ENCODE measurements around the gene HPGD. TPM values are rescaled to one million over a fixed set of nuclear protein-coding genes. Genes with fewer than 3 reads are reported as not detected.

HPGD gene
- 1 to 10 TPM; 2.3 to 7.9 (median 5.6) TPM for polyA plus RNA-seq

DNA sequence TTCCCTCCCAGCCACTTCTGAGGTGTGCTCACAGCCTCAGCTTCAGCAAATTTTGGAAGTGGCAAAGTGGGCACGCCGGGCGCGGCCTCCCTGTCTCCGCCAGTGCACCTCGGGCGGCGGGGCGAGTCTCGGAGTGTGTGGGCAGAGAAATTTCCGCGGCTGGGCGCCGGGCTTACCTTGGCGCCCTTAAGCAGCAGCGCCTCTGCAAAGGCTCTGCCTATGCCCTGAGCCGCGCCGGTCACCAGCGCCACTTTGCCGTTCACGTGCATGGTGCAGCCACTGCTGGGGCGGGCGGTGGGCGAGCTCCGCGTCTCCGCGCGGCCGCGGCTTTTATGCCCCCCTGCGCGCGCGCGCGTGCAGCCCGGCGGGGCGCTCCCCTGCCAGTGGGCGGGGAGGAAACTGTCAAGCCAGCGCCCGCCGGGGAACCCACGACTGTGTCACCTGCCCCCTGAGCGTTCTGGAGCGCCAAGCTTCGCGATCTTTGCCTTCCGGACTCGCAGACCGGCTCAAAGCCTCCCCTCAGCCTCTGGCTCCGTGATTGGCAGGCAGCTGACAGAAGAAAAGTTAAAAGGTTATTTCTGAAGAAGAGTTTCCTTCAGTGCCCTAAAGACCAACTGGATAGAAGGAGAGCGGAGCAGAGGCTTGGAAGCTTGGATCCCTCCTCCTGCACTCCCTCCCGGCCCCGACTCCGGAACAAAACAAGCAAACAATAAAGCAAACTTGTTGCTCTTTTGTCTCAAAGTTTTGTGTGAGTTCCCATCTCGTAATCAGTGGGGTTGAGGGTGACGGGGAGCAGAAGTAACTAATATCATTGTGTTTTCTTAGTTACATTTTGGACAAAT is at the start of gene HPGD:
Gene HPGD (minus strand): TSS at position 306 of the 842 bp plus-strand sequence. CDS start 37 bp downstream, at position 269.
- Mint-ChIP-seq H3K9me3 (no peaks in the 10 kb centered on the region), H3K4me3 (peak within 1 kb of the TSS; percentile 86 to 94 (median 89)), H3K27ac (peak within 1 kb of the TSS in 5 of 6 donors; percentile 68 to 94 (median 89)), H3K4me1 (peaks cover 37% of the 10 kb centered on the region in 2 donors), H3K27me3 (ENCODE audit: low read depth in 3 of 3) (peaks cover 3 to 7% (median 5%) of the 10 kb centered on the region in 3 donors), H3K36me3 (no peaks in the 10 kb centered on the region)
- DNase-seq: peak; percentile 56 to 82 (median 70)

GRCh38 chr4:174564529-174564928 is 42.2 kb upstream of the HPGD start:
- no peak for DNase-seq
- no peaks in the 10 kb centered on the region for H3K9me3 Mint-ChIP-seq
- no peak overlapping the region for H3K27ac Mint-ChIP-seq
- no peaks in the 10 kb centered on the region for H3K36me3 Mint-ChIP-seq
- H3K27me3 Mint-ChIP-seq (ENCODE audit: low read depth in 3 of 3): peaks cover 2 to 8% (median 3%) of the 10 kb centered on the region in 3 donors
- no peaks in the 10 kb centered on the region for H3K4me1 Mint-ChIP-seq
- no peak overlapping the region for H3K4me3 Mint-ChIP-seq

DNA sequence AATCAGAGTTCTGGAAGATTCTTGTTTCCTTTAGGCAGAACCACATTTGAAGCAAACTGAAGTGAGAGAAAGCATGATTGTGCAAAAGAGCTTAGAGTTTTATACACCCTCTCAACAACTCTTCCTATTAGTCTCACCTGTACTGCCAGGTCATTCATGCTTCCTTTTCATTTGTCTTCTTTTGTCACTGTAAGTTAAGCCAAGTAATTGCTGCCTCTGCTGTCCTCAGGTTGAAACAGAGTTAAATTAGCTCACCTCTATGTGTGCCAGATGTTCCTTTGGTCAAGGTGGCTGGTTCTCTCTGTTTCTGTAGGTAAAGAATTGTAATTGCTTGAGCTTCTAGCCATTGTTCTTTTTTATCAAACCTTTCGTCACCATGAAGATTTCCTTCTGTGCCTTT is 41.1 kb upstream of the HPGD start:
- H3K9me3 Mint-ChIP-seq: no peaks in the 10 kb centered on the region
- H3K27me3 Mint-ChIP-seq (ENCODE audit: low read depth in 3 of 3): peaks cover 2 to 8% (median 3%) of the 10 kb centered on the region in 3 donors
- no peak for DNase-seq
- H3K4me3 Mint-ChIP-seq: no peak overlapping the region
- H3K36me3 Mint-ChIP-seq: no peaks in the 10 kb centered on the region
- no peaks in the 10 kb centered on the region for H3K4me1 Mint-ChIP-seq
- no peak overlapping the region for H3K27ac Mint-ChIP-seq

GRCh38 chr4:174561560-174561959 is 39.3 kb upstream of the HPGD start:
- no peaks in the 10 kb centered on the region for H3K4me1 Mint-ChIP-seq

GRCh38 chr4:174559894-174560293 is 37.6 kb upstream of the HPGD start:
- no peaks in the 10 kb centered on the region for H3K9me3 Mint-ChIP-seq
- no peaks in the 10 kb centered on the region for H3K36me3 Mint-ChIP-seq
- no peaks in the 10 kb centered on the region for H3K4me1 Mint-ChIP-seq
- no peak overlapping the region for H3K4me3 Mint-ChIP-seq
- no peak for DNase-seq
- no peak overlapping the region for H3K27ac Mint-ChIP-seq
- H3K27me3 Mint-ChIP-seq (ENCODE audit: low read depth in 3 of 3): peaks cover 2 to 5% (median 3%) of the 10 kb centered on the region in 3 donors

More at GRCh38 chr4:174561560-174561959, 39.3 kb upstream of the HPGD start:
- Mint-ChIP-seq H3K4me3 (no peak overlapping the region), H3K27ac (no peak overlapping the region), H3K36me3 (no peaks in the 10 kb centered on the region), H3K27me3 (ENCODE audit: low read depth in 3 of 3) (peaks cover 2 to 6% (median 3%) of the 10 kb centered on the region in 3 donors), H3K9me3 (no peaks in the 10 kb centered on the region)
- DNase-seq: no peak

DNA sequence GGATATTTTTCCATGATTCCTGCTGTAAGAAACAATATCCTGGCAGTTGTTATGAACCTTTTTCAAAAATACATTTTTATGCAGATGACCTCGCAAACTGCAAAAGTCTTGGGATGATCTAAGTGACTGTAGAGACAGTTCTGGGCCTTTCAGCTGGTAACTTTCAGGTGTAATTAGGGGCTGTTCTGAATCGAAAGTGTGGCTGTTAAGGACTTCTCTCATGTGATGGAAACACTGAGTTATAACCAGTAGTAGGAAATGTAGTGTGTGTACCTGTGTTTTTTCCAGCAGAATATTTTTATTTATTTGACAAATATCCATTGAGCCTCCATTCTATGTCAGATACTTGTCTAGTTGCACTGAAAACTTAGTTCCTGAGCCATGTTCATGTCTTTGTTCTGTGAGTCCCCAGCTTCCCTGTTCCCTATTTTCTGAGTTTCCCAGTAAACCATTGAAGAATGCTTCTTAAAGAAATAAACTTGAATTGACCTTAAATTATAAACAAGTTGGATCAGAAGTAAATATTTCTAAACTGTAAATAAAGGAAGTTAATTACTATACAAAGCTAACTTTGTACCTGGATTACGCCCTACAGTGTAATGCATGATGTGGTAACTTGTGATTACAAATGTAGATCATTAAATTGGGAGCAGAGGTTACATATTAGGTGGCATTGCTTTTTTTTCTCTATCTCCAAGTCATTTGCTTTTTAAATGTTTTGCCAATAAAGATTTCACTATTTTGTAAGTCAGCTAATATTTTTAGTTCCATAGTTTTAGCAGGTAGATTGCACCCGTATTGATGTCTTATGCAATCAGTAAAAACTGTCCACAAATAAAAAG is 33.7 kb upstream of the HPGD start:
- H3K36me3 Mint-ChIP-seq: no peaks in the 10 kb centered on the region
- no peak overlapping the region for H3K27ac Mint-ChIP-seq
- peaks cover 0 to 8% (median 0%) of the 10 kb centered on the region in 6 donors for H3K9me3 Mint-ChIP-seq
- H3K4me1 Mint-ChIP-seq: no peaks in the 10 kb centered on the region
- H3K4me3 Mint-ChIP-seq: no peak overlapping the region
- no peak for DNase-seq
- H3K27me3 Mint-ChIP-seq (ENCODE audit: low read depth in 3 of 3): no peaks in the 10 kb centered on the region

DNA sequence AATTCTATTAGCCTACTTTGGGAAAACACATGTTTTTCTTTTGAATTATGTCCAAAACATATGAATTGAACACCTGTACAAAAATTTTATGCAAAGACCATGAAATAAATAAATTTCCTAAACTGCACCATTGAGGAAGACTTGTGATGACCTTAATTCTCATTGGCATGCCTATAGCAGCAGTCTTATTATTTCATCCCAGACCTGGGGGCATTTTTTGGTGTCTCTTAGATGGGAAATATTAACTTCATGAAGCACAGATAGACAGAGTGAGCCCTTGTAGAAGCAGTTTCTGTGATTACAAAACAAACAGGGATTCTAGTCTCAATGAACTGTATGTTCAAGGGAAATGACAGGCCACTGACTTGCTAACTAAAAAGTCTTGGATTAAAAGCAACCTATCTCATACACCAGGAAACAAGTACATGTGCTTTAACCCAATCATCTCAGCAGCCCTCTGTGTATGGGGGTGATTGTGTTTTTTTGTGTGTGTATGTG is 32.0 kb upstream of the HPGD start:
- DNase-seq: no peak
- Mint-ChIP-seq H3K9me3 (peaks cover 0 to 9% (median 0%) of the 10 kb centered on the region in 6 donors), H3K4me1 (no peaks in the 10 kb centered on the region), H3K36me3 (no peaks in the 10 kb centered on the region), H3K4me3 (no peak overlapping the region), H3K27me3 (ENCODE audit: low read depth in 3 of 3) (no peaks in the 10 kb centered on the region), H3K27ac (no peak overlapping the region)

DNA sequence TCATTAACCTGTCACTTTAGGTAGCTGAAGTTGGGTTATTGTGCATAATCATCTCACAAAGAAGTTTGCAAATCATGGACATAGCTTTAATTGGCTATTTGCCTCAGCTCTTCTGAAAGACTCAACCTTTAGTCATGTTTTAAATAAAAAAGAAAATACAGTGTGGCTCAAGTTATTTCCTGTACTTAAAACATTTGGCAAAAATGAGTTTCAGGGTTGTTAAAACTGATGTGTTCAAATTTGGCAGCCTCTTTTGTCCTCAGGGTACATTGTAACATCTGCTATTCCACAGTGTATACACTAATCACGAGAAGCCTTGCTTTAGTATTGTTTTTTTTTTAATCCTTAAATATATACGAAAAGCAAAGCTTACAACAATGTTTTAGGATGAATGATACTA is 31.5 kb upstream of the HPGD start:
- Mint-ChIP-seq H3K27ac (no peak overlapping the region), H3K27me3 (ENCODE audit: low read depth in 3 of 3) (no peaks in the 10 kb centered on the region), H3K36me3 (no peaks in the 10 kb centered on the region), H3K9me3 (peaks cover 0 to 9% (median 0%) of the 10 kb centered on the region in 6 donors), H3K4me1 (no peaks in the 10 kb centered on the region), H3K4me3 (no peak overlapping the region)
- no peak for DNase-seq

GRCh38 chr4:174553031-174553430 is 30.7 kb upstream of the HPGD start:
- DNase-seq: no peak
- Mint-ChIP-seq H3K9me3 (peaks cover 0 to 9% (median under 1%) of the 10 kb centered on the region in 6 donors), H3K4me3 (no peak overlapping the region), H3K36me3 (no peaks in the 10 kb centered on the region), H3K27ac (no peak overlapping the region), H3K4me1 (no peaks in the 10 kb centered on the region), H3K27me3 (ENCODE audit: low read depth in 3 of 3) (peaks cover 0 to 1% (median 0%) of the 10 kb centered on the region in 3 donors)

- Mint-ChIP-seq H3K4me1 (no peaks in the 10 kb centered on the region), H3K4me3 (no peak overlapping the region), H3K36me3 (no peaks in the 10 kb centered on the region), H3K27ac (no peak overlapping the region), H3K27me3 (ENCODE audit: low read depth in 3 of 3) (peaks cover 0 to 3% (median 0%) of the 10 kb centered on the region in 3 donors), H3K9me3 (peaks cover 0 to 9% (median under 1%) of the 10 kb centered on the region in 6 donors)
- no peak for DNase-seq
Measured at GRCh38 chr4:174550541-174550940, 28.3 kb upstream of the HPGD start.

- no peaks in the 10 kb centered on the region for H3K36me3 Mint-ChIP-seq
- no peak overlapping the region for H3K27ac Mint-ChIP-seq
- no peak overlapping the region for H3K4me3 Mint-ChIP-seq
- peaks cover 0 to 3% (median 0%) of the 10 kb centered on the region in 3 donors for H3K27me3 Mint-ChIP-seq (ENCODE audit: low read depth in 3 of 3)
- no peaks in the 10 kb centered on the region for H3K4me1 Mint-ChIP-seq
- no peak for DNase-seq
- H3K9me3 Mint-ChIP-seq: peaks cover 0 to 9% (median under 1%) of the 10 kb centered on the region in 6 donors
Measured at GRCh38 chr4:174549721-174550120, 27.4 kb upstream of the HPGD start.

GRCh38 chr4:174545268-174545667 is 23.0 kb upstream of the HPGD start:
- Mint-ChIP-seq H3K27me3 (ENCODE audit: low read depth in 3 of 3) (peaks cover 0 to 4% (median 1%) of the 10 kb centered on the region in 3 donors), H3K4me1 (no peaks in the 10 kb centered on the region), H3K36me3 (no peaks in the 10 kb centered on the region), H3K9me3 (peaks cover 0 to 5% (median under 1%) of the 10 kb centered on the region in 6 donors), H3K4me3 (no peak overlapping the region), H3K27ac (no peak overlapping the region)
- DNase-seq: no peak

DNA sequence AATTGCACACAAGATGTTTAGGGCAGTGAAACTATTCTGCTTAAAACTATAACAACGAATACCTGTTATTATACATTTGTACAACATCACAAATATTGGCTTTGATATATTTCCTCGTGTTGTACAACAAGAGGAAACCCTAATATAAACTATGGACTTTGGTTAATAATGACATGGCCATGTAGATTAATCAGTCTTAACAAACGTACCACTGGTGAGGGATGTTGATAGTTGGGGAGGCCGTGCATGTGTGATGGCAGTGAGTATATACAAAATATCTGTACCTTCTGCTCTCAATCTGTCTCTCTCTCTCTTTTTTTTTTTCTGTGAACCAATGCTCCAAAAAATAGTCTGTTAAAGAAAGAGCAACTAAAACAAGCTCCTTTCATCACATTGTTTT is 22.2 kb upstream of the HPGD start:
- H3K4me1 Mint-ChIP-seq: no peaks in the 10 kb centered on the region
- no peaks in the 10 kb centered on the region for H3K36me3 Mint-ChIP-seq
- peaks cover 0 to 5% (median 2%) of the 10 kb centered on the region in 6 donors for H3K9me3 Mint-ChIP-seq
- peaks cover 0 to 4% (median 1%) of the 10 kb centered on the region in 3 donors for H3K27me3 Mint-ChIP-seq (ENCODE audit: low read depth in 3 of 3)
- H3K4me3 Mint-ChIP-seq: no peak overlapping the region
- H3K27ac Mint-ChIP-seq: no peak overlapping the region
- no peak for DNase-seq

GRCh38 chr4:174540175-174540574 is 17.9 kb upstream of the HPGD start:
- DNase-seq: no peak
- H3K27ac Mint-ChIP-seq: no peak overlapping the region
- no peaks in the 10 kb centered on the region for H3K36me3 Mint-ChIP-seq
- peaks cover 0 to 1% (median 1%) of the 10 kb centered on the region in 3 donors for H3K27me3 Mint-ChIP-seq (ENCODE audit: low read depth in 3 of 3)
- H3K4me1 Mint-ChIP-seq: no peaks in the 10 kb centered on the region
- H3K9me3 Mint-ChIP-seq: peaks cover 0 to 5% (median 0%) of the 10 kb centered on the region in 6 donors
- no peak overlapping the region for H3K4me3 Mint-ChIP-seq

All from immature natural killer cell (primary cell).